ENCODE data around the gene TRIM46. TPM values are rescaled to one million over a fixed set of nuclear protein-coding genes. Genes with fewer than 3 reads are reported as not detected.
"Not testable (repeated sequence)": the region's sequence is repeated elsewhere in the genome, so short reads cannot be mapped to it uniquely, and the experiment has no call there.

The TRIM46 gene
- total RNA-seq, 1 experiment from 2014 or later = 6.0 TPM

DNA sequence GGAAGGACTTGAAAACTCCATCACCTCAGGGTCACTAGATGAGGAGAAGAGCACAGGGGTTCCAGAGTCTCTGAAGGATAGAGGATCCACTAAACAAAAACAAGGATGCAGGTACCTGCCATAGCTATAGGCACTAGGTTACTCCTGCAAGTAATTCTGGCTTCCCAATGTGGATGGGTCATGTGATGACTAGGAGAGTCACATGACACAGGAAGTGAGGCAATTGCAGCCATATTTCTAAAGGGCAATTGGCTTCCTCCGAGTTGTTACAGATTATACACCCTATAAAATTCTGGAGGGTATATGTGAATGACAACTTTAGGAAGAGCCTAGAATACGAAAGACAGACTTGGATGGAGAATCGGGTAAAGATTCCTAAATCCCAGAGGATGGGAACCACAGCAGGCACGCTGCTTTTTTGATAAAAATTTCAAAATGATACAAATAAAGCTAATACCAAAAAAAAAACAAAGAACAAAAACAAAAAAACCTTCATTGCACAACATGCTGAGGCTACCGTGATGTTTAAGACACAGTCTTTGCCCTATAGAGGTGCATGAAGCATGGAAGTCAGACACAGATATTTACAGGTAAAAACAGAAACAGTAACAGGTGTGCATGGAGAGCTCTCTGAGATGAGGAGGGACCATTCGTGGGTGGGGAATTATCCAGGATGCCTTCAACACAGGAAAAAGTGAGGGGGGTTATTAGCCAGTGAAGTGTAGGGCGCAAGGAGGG, 45.4 kb downstream of the TRIM46 start:
- POLR2A ChIA-PET (ENCODE audit: unreplicated experiment) = interaction anchor here (0.7 kb wide), 1 partner anchor 20 kb away, joined by 4 read pairs; no protein-coding TSS in a partner anchor
- Histone ChIP-seq H3K4me2 (peak overlapping the region; percentile 17), H3K9me2 (ENCODE audit: insufficient read depth) (no peaks in the 10 kb centered on the region)

DNA sequence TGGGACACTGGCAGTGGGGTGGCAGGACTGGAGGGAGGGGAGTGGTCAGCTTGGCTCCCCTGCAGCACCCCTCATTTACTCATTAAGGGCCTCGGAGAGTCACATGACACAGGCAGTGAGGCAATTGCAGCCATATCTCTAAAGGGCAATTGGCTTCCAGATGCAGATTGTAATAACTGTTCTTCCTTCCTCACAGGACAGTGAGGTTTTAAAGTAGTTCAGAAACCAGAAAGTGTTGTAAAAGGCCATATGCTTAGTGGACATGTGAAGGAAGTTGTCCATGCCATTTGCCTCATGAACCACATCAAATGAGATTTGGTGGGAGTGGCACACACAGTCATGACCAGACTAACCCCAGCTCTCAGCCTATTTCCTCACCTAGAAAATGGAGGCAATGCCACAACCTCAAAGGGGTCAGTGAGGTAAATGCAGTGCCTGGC, 46.0 kb downstream of the TRIM46 start:
- Histone ChIP-seq H3K79me2 (ENCODE audit: low read depth) (0 out of 2 replicates have a peak, but pooled peaks cover 6% of the 10 kb centered on the region), H3K9me2 (ENCODE audit: insufficient read depth) (no peaks in the 10 kb centered on the region), H4K20me1 (ENCODE audit: insufficient read depth) (no peaks in the 10 kb centered on the region), H3K9me3 (ENCODE audit: insufficient read depth, low read depth) (no peaks in the 10 kb centered on the region), H3K4me2 (no peak overlapping the region), H3K36me3 (ENCODE audit: low read depth) (no peaks in the 10 kb centered on the region), H3F3A (ENCODE audit: insufficient read depth, low read depth) (peaks cover 36% of the 10 kb centered on the region), H3K27ac (peak overlapping the region; percentile 62), H2AFZ (no peak overlapping the region), H3K27me3 (ENCODE audit: insufficient read depth, low read depth) (no peaks in the 10 kb centered on the region), H3K4me1 (replicated peaks; ENCODE audit: insufficient read depth) (peaks cover 37% of the 10 kb centered on the region), H3K4me3 (no peak overlapping the region)
- POLR2A ChIA-PET (ENCODE audit: unreplicated experiment) = interaction anchor here (0.7 kb wide), 1 partner anchor 21 kb away, joined by 4 read pairs; no protein-coding TSS in a partner anchor
- DNase-seq = no peak
- TF ChIP-seq, protein P1, sequence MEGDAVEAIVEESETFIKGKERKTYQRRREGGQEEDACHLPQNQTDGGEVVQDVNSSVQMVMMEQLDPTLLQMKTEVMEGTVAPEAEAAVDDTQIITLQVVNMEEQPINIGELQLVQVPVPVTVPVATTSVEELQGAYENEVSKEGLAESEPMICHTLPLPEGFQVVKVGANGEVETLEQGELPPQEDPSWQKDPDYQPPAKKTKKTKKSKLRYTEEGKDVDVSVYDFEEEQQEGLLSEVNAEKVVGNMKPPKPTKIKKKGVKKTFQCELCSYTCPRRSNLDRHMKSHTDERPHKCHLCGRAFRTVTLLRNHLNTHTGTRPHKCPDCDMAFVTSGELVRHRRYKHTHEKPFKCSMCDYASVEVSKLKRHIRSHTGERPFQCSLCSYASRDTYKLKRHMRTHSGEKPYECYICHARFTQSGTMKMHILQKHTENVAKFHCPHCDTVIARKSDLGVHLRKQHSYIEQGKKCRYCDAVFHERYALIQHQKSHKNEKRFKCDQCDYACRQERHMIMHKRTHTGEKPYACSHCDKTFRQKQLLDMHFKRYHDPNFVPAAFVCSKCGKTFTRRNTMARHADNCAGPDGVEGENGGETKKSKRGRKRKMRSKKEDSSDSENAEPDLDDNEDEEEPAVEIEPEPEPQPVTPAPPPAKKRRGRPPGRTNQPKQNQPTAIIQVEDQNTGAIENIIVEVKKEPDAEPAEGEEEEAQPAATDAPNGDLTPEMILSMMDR (conservative IDR thresholded peaks at IDR 0.05) = no peak
- no peak for TF ChIP-seq EZH2 (IDR thresholded peaks at IDR 0.05; ENCODE audit: low read depth)
- CTCF ChIA-PET = no interaction called here
- intact Hi-C loops (cut with micrococcal nuclease; ENCODE audit: unreplicated experiment) = no loop called here
- BruUV-seq (replicated peaks) = no TSS peak

More for the DNA sequence above, 45.4 kb downstream of the TRIM46 start:
- Histone ChIP-seq H3K27me3 (ENCODE audit: insufficient read depth, low read depth) (no peaks in the 10 kb centered on the region), H2AFZ (no peak overlapping the region), H3K4me3 (no peak overlapping the region; the same call in 1 of the 2 replicates), H4K20me1 (ENCODE audit: insufficient read depth) (no peaks in the 10 kb centered on the region), H3K36me3 (ENCODE audit: low read depth) (no peaks in the 10 kb centered on the region), H3K79me2 (ENCODE audit: low read depth) (0 out of 2 replicates have a peak, but pooled peaks cover 5% of the 10 kb centered on the region), H3K4me1 (replicated peaks; ENCODE audit: insufficient read depth) (peaks cover 32% of the 10 kb centered on the region), H3F3A (ENCODE audit: insufficient read depth, low read depth) (peaks cover 30% of the 10 kb centered on the region), H3K27ac (no peak overlapping the region), H3K9me3 (ENCODE audit: insufficient read depth, low read depth) (no peaks in the 10 kb centered on the region)
- CTCF ChIA-PET = no interaction called here
- no peak for DNase-seq
- BruUV-seq (replicated peaks) = no TSS peak
- intact Hi-C loops (cut with micrococcal nuclease; ENCODE audit: unreplicated experiment) = no loop called here
- no peak for TF ChIP-seq EZH2 (IDR thresholded peaks at IDR 0.05; ENCODE audit: low read depth)
- TF ChIP-seq, protein P1 (conservative IDR thresholded peaks at IDR 0.05) = no peak

DNA sequence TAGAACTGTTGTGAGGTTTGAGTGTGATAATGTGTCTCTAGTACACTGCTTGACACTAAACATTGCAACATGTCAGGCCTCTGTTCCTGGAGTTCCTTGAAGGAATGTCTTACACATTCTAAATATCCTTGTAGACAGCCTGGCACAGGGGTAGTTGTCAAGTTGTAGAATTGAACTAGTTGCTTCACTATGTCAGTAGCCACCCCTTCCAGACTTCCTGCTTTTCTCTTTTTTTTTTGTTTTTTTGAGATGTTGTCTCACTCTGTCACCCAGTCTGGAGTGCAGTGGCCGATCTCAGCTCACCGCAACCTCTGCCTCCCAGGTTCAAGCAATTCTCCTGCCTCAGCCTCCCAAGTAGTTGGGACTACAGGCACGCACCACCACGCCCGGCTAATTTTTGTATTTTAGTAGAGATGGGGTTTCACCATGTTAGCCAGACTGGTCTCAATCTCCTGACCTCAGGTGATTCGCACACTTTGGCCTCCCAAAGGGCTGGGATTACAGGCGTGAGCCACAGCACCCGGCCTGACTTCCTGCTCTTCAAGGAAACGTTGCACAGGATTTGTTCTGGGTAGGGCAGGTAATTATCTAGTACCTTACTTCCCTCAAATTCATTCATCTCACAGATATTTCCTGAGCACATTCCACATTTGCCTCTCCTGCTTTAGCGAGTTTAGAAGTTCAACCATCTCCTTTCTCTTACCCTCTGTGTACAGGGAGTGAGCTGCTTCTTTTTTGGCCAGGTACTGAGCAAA, 46.7 kb downstream of the TRIM46 start:
- intact Hi-C loops (cut with micrococcal nuclease; ENCODE audit: unreplicated experiment) = not testable (repeated sequence)

More for the DNA sequence above, 46.7 kb downstream of the TRIM46 start:
- H4K20me1 ChIP-seq (ENCODE audit: insufficient read depth); H3K9me3 ChIP-seq (ENCODE audit: insufficient read depth, low read depth); H3K9me2 ChIP-seq (ENCODE audit: insufficient read depth); BruUV-seq (replicated peaks); H2AFZ ChIP-seq; H3K4me3 ChIP-seq; CTCF ChIA-PET; H3K79me2 ChIP-seq (ENCODE audit: low read depth); H3K27me3 ChIP-seq (ENCODE audit: insufficient read depth, low read depth); H3K36me3 ChIP-seq (ENCODE audit: low read depth): not testable (repeated sequence)
- H3K4me2 ChIP-seq = peak overlapping the region; percentile 19; the same call in 1 of the 2 replicates
- POLR2A ChIA-PET (ENCODE audit: unreplicated experiment) = interaction anchor here (0.6 kb wide), 1 partner anchor 9 kb away, joined by 5 read pairs; no protein-coding TSS in a partner anchor
- DNase-seq = peak in 1 of 2 experiments; percentile 87
- H3K4me1 ChIP-seq (replicated peaks; ENCODE audit: insufficient read depth) = peaks cover 45% of the 10 kb centered on the region
- peak overlapping the region; percentile 62 for H3K27ac ChIP-seq
- peaks cover 43% of the 10 kb centered on the region for H3F3A ChIP-seq (ENCODE audit: insufficient read depth, low read depth)
